GM20000 (cell line): ENCODE data around the gene KCNE4.

ENCODE experiments used
- DNase-seq: peaks from one replicate; pipeline ENCODE4 v3.0.0; 2012; ENCODE audit warnings: low spot score
- TF ChIP-seq, protein P1 (sequence below): IDR thresholded peaks from 2 replicates; pipeline ENCODE4 v1.5.1; 2012; ENCODE audit warnings: mild to moderate bottlenecking, control low read depth; ENCODE audit errors: extremely low read depth, missing control alignments

The KCNE4 gene

DNA sequence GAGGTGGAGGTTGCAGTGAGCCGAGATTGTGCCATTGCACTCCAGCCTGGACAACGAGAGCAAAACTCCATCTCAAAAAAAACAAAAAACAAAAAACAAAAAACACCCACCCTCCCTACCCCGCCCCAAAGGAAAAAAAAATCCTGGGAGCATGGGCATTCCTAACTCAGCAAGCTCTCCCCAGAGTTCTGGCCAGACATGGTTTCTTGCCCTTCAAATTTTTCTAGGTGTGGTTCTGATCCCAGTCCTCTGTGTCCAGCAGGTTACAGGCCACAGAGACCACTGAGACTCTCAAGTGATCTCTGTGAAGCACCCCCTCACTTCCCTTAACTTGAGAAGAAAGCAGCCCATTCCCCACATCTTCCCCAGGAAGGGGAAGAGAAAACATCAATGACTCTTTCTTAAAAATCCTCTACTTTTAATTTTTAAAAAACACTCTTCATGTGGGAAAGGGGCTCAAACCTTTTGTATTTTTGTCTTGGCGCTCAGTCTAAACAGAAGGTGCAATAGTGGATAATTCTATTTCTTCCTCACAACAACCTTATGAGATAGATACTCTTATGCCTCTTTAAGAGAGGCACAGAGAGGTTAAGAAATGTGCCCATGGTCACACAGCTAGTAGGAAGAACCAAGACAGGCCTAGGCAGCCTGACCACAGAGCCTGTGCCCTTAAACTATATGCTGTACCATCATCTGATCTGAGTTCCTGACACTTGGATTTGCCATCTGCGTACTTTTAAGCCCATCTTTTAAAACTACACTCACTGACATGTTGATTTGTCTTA is 6.9 kb upstream of the KCNE4 start:
- TF ChIP-seq, protein P1, sequence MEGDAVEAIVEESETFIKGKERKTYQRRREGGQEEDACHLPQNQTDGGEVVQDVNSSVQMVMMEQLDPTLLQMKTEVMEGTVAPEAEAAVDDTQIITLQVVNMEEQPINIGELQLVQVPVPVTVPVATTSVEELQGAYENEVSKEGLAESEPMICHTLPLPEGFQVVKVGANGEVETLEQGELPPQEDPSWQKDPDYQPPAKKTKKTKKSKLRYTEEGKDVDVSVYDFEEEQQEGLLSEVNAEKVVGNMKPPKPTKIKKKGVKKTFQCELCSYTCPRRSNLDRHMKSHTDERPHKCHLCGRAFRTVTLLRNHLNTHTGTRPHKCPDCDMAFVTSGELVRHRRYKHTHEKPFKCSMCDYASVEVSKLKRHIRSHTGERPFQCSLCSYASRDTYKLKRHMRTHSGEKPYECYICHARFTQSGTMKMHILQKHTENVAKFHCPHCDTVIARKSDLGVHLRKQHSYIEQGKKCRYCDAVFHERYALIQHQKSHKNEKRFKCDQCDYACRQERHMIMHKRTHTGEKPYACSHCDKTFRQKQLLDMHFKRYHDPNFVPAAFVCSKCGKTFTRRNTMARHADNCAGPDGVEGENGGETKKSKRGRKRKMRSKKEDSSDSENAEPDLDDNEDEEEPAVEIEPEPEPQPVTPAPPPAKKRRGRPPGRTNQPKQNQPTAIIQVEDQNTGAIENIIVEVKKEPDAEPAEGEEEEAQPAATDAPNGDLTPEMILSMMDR, result no peak
- DNase-seq, result no peak

DNA sequence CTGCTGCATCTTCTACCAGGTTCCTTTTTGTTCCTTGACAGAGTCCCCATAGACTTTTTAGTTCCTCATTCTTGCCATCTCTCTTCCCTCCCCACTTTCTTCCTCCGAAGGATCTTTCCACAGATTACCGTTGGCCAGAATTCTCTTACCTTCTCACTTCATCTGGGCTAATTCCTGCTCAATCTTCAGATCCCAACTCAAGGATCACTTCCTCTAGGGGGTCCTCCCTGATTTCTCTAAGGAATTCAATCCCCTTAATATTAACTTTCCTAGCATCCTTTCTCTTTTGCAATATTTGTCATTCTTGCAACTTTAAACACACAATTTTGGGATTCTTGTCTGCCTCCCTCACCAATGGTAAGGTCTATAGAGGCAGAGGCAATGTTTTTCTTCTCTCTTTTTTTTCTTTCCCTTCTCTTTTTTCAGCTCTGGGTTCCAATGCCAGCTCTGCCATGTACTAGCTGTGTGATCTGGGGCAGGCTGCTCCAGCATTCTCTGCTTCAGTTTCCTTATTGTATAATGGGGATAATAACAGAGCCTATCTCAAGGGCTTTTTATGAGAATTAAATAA is 5.4 kb upstream of the KCNE4 start:
- no peak for DNase-seq

DNA sequence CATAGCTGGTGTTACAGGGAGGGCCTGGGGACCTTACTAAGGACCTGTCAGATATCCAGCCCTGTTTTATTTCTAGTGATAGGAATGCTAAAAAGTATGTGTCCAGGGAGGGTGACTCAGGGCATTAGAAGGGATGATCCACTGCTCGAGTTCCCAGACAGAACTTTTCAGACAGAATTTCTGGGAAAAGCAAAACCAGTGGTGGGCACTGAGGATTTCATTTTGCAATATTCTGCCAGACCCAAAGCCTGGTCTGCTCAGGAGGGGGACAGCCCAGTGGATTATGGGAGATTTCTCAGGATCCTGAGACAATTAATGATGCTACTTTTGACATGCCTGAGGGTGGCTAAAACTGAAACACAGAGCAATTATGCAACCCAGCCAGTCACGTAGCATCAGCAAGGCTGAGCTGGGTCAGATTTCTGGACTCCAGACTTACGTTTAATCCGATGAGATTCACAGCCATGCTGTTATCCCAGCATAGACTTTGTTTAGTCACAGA is 4.7 kb upstream of the KCNE4 start:
- TF ChIP-seq, protein P1, result no peak
- no peak for DNase-seq

More for the DNA sequence above, 5.4 kb upstream of the KCNE4 start:
- TF ChIP-seq, protein P1, result no peak

DNA sequence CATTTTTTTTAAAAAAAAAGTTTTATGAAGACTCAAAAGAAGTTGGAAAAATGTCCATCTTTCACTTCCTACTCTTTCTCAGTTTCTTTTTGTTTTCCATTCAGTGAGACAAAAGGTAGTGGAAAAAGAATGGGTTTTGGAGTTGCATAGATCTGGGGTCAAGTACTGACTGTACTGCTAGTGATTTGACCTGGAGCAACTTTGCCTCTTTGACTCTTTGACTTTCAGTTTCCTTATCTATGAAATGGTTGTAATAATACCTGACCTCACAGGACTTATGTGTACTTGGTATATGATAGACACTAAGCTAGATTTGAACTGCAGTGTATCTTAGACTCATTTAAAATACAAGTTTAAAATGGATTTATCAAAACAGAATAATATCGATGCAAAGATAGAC is 3.5 kb upstream of the KCNE4 start:
- no peak for DNase-seq
- TF ChIP-seq, protein P1, result no peak

DNA sequence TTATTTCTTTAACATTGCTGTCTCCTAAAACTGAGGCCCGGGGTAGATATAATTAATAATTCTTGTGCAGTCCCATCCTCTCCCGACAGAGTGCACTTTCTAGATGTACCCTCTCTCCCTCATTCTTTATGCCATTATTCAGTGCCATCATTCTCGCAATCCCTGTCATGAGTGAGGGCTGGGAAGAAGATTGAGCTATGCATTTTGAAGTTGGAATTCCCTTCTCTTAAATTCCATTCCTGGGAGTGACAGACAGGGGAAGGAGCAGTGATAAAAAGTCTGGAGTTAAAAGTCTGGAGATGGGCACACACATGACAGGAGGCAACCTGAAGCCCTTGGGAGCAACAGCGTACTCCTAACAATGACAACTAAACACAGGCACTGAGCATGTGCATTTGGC is 2.6 kb upstream of the KCNE4 start:
- no peak for DNase-seq
- TF ChIP-seq, protein P1, result no peak

DNA sequence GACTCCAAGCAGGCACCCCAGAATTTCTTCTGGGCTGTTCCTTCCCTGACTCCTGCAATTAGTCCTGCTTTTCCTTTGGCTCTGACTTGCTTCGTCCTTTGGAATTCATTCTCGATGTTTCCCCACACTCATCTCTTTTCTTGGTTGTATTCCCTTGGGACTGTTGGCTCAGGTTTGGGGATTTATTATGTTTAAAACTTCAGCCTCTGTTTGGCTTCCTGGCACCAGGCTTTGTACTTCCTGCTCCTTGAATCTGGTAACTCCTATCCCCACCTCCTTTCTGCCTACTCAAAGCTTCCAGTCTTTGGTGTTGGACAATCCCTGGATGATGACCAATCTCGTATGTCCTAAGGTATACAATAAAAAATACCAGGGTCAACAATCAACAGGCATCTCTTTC is 1.8 kb upstream of the KCNE4 start:
- no peak for DNase-seq
- TF ChIP-seq, protein P1, result no peak

DNA sequence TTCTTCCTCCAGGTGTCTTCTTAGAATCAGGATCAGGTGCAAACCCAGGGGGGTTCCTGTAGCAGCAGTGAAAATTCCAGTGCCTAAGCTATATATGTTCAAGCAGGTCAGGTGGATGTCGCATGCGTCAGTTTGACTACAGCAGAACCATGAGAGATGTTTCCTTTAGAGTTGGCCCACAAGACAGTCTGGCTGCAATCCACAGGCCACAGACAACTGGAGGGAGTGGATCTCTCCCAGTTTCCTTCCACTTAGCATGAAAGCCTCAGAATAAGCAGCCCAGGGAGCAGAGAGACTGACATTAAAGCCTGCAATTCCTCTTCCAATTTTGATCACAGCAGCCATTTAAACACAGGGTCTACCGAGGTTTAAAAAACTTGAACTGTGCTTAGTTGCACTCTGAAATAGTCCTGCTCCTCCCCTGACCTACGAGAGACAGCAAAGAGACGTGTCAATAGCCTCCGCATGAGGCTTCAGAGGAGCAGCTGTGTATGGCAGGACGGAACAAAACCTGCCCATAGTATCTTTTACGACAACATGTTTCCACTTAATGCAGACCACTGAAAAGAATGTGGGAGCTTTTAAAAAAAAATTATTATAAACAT is 988 bp upstream of the KCNE4 start:
- TF ChIP-seq, protein P1, result no peak
- DNase-seq, result no peak
